ENCODE measurements around the gene MAIP1.

MAIP1 gene

GRCh38 chr2:199950396-199950795, 5.0 kb upstream of the MAIP1 start:
- no peak for DNase-seq

GRCh38 chr2:199951023-199951422, 4.4 kb upstream of the MAIP1 start:
- DNase-seq, result no peak

GRCh38 chr2:199955007-199955338, 409 bp upstream of the MAIP1 start:
- no peak for DNase-seq

- peak; percentile 47 for DNase-seq
Measured at GRCh38 chr2:199956062-199956380, 639 bp downstream of the MAIP1 start.

- no peak for DNase-seq
Measured at GRCh38 chr2:199958014-199958413, 2.6 kb downstream of the MAIP1 start.

- DNase-seq, result no peak
Measured at GRCh38 chr2:199962203-199962602, 6.8 kb downstream of the MAIP1 start.

- no peak for DNase-seq
Measured at GRCh38 chr2:199966405-199966804, 11.0 kb downstream of the MAIP1 start.

- no peak for DNase-seq
Measured at GRCh38 chr2:199966976-199967375, 11.6 kb downstream of the MAIP1 start.

GRCh38 chr2:199968126-199968525, 12.7 kb downstream of the MAIP1 start:
- peak; percentile 13 for DNase-seq

GRCh38 chr2:199972088-199972626, 16.8 kb downstream of the MAIP1 start:
- no peak for DNase-seq

- DNase-seq, result peak; percentile 31
Measured at GRCh38 chr2:199973703-199974102, 18.3 kb downstream of the MAIP1 start.

GRCh38 chr2:199975273-199975895, 20.0 kb downstream of the MAIP1 start:
- peak; percentile 7 for DNase-seq

- DNase-seq, result peak; percentile 23
Measured at GRCh38 chr2:199977984-199978415, 22.6 kb downstream of the MAIP1 start.

- DNase-seq, result no peak
Measured at GRCh38 chr2:199979398-199979797, 24.0 kb downstream of the MAIP1 start.

GRCh38 chr2:199979832-199980628, 24.6 kb downstream of the MAIP1 start:
- DNase-seq, result peak; percentile 88

- DNase-seq, result no peak
Measured at GRCh38 chr2:199982126-199982843, 26.9 kb downstream of the MAIP1 start.

- DNase-seq, result no peak
Measured at GRCh38 chr2:199983534-199983933, 28.2 kb downstream of the MAIP1 start.

GRCh38 chr2:199984159-199984558, 28.8 kb downstream of the MAIP1 start:
- DNase-seq, result no peak

GRCh38 chr2:199984755-199985154, 29.4 kb downstream of the MAIP1 start:
- no peak for DNase-seq

GRCh38 chr2:199985625-199986207, 30.3 kb downstream of the MAIP1 start:
- peak; percentile 89 for DNase-seq

GRCh38 chr2:199987586-199987985, 32.2 kb downstream of the MAIP1 start:
- DNase-seq, result peak; percentile 90

- DNase-seq, result peak; percentile 72
Measured at GRCh38 chr2:199988151-199988550, 32.8 kb downstream of the MAIP1 start.

- no peak for DNase-seq
Measured at GRCh38 chr2:199989822-199990221, 34.4 kb downstream of the MAIP1 start.
